Measurements from ENCODE around the gene ATP6AP1. TPM values are rescaled to one million over a fixed set of nuclear protein-coding genes. Genes with fewer than 3 reads are reported as not detected.

ATP6AP1 gene, protein sequence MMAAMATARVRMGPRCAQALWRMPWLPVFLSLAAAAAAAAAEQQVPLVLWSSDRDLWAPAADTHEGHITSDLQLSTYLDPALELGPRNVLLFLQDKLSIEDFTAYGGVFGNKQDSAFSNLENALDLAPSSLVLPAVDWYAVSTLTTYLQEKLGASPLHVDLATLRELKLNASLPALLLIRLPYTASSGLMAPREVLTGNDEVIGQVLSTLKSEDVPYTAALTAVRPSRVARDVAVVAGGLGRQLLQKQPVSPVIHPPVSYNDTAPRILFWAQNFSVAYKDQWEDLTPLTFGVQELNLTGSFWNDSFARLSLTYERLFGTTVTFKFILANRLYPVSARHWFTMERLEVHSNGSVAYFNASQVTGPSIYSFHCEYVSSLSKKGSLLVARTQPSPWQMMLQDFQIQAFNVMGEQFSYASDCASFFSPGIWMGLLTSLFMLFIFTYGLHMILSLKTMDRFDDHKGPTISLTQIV
- 55.7 TPM for total RNA-seq

DNA sequence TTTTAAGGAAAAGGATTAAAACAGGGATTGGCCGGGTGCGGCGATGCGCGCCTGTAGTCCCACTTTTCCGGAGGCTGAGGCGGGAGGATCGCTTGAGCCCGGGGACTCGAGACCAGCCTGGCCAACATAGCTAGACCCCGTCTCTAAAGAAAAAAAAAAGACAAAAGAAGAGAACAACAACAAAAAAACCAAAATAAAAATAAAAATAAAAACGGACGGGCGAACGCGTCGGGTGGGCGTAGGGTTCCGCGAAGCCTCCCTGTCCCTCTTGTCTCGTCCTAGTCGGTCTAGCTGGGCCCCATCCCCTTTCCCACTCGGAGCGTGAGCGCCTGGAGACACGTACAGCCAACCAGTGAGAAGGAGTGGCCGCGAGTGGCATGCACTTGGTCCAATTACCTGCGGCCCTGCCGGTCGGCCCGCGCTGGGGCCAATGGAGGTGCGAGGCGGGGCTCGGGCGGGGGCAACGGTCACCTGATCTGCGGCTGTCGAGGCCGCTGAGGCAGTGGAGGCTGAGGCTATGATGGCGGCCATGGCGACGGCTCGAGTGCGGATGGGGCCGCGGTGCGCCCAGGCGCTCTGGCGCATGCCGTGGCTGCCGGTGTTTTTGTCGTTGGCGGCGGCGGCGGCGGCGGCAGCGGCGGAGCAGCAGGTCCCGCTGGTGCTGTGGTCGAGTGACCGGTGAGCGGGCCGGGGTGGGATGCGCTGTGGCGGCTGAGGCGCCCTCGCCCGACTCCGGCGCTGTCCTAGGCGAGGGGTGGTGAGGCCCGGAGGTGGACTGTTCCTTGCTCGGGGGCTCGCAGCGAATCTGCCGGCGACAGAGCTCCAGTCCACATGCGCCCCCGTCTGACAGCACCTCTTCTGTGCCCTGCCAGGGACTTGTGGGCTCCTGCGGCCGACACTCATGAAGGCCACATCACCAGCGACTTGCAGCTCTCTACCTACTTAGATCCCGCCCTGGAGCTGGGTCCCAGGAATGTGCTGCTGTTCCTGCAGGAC is at the start of gene ATP6AP1:
Gene ATP6AP1, plus strand, starts transcription at position 502 of the 996 bp plus-strand sequence. Its CDS starts 16 bp downstream, at position 518.

DNA sequence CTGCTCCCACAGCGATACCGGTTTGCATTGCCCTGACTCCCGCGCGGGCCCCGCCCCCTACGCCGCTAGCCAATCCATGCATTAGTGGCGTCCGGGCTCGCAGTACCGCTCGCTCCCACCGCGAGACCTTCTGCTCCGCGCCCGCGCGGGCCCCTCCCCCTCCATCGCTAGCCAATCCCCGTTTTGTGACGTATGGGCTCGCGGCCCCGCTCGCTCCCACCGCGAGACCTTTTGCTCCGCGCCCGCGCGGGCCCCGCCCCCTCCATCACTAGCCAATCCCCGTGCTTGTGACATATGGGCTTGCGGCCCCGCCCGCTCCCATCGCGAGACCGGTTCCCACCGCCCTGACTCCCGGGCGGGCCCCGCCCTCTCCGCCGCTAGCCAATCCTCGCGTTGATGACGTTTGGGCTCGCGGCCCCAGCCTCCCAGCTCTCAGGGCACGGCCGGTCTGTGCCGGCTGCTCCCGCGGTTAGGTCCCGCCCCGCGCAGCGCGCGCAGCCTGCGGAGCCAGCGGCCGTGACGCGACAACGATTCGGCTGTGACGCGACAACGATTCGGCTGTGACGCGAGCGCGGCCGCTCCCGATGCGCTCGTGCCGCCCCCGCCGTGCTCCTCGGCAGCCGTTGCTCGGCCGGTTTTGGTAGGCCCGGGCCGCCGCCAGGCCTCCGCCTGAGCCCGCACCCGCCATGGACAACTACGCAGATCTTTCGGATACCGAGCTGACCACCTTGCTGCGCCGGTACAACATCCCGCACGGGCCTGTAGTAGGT is 49.5 kb upstream of the ATP6AP1 start, which contains the start of gene EMD:
Gene EMD, plus strand, starts transcription at position 497 of the 770 bp plus-strand sequence. Its CDS starts 190 bp downstream, at position 687.

DNA sequence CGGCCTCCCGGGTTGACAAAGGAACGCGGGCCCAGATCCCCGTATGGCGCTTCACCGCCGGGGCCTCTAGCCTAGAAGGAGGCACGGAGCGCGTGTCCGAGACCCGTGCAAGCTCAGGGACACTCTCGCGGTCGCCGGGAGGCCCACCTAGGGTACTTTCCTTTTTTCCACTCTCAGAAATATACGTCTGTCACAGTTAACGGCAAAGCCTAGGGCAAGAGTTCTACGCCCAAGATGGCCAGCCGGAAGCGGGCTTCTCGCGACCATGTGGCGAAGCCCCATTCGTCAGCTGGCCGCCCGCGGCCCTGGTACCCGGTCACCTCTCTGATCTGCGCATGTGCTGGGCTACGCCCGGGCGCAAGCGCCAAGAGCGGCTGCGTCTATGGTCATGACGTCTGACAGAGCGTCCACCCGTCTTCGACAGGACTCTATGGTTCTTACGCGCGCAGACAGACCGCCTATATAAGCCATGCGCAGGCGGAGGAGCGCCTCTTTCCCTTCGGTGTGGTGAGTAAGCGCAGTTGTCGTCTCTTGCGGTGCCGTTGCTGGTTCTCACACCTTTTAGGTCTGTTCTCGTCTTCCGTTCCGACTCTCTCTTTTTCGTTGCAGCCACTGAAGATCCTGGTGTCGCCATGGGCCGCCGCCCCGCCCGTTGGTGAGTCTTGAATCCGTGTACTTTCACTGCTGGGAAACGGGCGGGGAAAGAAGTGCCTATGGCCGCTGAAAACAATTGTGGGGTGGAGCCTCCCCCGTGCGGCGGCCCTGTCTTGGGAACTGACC is 30.4 kb upstream of the ATP6AP1 start, which contains the start of gene RPL10:
Gene RPL10, plus strand, starts transcription at position 490 of the 780 bp plus-strand sequence. Its CDS starts 143 bp downstream, at position 633.

DNA sequence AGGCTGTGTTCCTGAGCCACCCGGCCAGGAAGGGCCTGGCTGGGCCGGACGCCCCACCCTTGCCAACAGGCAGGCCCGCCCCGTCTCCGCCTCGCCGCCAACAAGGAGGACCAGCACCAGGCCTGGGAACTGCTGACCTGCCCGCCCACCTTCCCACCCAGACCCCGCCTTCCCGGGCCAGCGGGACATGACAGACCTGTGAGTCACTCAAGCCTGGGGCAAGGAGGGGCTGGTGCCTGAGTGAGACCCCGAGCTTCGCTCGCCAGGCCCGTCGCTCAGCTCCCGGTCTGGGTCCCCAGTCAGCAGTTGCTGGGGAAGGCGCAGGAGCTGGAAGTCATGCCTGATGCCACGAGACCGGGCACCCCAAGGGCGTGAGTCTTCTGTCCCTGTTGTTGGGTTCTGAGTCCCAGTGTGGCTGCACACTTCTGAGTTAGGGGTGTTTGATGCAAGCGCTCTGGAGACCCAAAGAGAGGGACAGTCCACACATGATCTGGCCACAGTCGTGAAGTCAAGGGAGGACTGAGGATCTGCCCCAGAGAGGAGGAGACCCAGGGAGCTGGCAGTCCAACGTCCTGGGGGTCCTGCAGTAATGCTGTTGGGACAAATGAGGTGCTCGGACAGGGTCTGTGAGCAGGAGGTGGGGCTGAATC is 19.1 kb upstream of the ATP6AP1 start, which contains the start of gene DNASE1L1:
Gene DNASE1L1, minus strand, starts transcription at position 33 of the 650 bp plus-strand sequence. CDS start 3,686 bp downstream, outside the sequence.

DNA sequence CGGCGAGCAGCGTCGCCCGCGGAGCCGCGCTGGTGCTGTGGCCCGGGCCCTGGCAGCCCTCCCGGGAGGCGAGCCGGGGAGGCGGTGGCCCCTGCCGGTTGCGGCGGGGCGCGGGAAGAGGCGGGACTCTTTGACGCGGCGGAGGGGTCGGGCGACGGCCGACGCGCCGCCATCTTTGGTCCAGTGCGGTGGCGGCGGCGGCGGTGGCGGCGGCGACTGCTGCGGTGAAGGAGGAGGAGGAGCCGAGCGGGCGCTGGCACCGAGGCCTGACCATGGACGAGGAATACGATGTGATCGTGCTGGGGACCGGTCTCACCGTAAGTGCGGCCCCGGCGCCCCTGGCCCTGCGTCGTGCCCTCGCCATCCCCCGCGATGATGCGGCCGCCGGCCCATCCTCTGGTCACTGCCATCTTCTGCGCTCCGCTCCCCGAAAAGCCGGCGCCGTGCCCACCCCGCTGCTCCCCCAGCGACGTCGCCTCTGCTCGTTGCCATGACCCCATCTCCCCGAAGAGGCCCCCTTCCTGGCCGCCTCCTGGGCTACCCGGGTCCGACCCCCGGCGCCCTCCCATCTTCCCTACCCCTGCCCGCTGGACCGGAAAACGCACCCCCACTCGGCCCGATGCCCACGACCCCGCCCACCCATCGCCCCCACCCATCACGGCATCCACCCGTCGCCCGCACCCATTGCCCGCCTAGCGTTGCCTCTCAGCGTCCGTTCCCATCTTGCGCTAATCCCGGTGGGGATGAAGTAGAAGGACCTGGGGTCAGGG is 8.7 kb downstream of the ATP6AP1 start, which contains the start of gene GDI1:
Gene GDI1, plus strand, starts transcription at position 172 of the 770 bp plus-strand sequence. Its CDS starts 101 bp downstream, at position 273.

DNA sequence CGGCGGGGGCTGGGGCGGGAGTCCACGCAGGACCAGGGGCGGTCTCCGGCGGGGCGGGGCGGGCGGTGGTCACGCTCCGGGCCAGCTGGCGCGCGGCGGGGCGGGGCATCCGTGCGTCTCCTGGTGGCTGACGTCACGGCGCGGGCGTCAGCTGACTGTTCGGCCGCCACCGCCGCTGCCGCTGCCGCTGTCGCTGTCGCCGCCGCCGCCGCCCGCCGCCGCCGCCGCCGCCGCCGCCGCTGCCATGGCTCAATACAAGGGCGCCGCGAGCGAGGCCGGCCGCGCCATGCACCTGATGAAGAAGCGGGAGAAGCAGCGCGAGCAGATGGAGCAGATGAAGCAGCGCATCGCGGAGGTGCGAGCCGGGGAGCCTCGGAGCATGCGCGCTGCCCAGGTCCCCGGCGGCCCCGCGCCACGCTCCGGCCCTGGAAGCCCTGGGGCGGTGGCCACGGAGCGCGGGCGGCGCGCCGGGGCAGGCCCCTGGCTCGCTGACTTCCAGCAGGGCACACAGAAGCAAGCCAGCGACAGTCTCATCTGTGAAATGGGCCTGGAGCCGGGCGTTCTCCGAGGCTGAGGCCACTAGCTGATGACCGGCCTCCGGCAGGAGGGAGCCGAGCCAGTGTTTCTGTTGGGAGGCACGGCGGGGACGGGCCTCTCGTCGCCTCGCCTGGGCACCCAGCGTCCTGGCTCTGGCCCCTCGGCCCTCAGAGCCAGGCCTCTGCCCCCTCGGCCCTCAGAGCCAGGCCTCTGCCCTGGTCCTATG is 15.7 kb downstream of the ATP6AP1 start, which contains the start of gene FAM50A:
Gene FAM50A, plus strand, starts transcription at position 150 of the 763 bp plus-strand sequence. Its CDS starts 95 bp downstream, at position 245.

DNA sequence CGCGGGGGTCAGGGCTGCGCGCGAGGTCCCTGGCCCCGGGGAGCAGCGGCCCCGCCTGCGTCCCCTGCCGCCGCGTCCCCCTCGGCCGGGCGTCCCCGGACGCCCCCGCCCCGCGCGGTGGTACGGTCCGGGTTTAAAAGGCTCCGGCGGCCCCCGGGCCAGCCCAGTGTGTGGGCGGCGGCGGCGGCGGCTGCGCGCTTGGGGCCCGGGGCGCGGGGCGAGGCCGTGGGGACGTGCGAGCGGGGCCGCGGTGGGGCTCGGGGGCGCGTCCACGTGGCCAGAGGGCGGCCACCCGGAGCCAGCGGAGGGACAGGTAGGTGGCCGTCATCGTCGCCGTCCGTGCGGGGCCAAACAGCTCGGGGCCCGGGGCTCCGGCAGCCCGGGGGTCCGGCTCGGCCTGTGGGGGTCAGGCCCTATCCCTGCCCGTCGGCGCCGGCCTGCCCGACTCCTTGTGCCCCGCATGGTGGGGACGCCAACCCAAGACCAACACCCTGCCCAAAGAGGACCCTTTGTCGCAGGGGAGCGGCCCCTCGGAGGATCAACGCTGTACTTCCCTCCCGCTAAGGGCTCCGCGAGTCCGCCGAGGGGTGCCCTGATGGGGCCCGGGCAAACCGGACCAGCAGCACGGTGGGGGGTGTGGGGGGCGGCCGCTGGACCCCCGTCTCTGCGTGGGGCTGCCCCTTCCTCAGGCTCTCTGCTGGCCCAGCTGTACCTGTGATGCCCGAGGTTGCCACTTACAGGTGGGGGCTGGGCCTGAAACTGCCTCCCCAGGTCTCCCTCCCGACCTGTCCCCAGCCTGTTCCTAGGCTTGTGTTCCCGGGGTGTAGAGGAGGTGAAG is 29.9 kb downstream of the ATP6AP1 start, which contains the start of gene PLXNA3:
Gene PLXNA3, plus strand, starts transcription at position 166 of the 838 bp plus-strand sequence. CDS start 1,903 bp downstream, outside the sequence.

DNA sequence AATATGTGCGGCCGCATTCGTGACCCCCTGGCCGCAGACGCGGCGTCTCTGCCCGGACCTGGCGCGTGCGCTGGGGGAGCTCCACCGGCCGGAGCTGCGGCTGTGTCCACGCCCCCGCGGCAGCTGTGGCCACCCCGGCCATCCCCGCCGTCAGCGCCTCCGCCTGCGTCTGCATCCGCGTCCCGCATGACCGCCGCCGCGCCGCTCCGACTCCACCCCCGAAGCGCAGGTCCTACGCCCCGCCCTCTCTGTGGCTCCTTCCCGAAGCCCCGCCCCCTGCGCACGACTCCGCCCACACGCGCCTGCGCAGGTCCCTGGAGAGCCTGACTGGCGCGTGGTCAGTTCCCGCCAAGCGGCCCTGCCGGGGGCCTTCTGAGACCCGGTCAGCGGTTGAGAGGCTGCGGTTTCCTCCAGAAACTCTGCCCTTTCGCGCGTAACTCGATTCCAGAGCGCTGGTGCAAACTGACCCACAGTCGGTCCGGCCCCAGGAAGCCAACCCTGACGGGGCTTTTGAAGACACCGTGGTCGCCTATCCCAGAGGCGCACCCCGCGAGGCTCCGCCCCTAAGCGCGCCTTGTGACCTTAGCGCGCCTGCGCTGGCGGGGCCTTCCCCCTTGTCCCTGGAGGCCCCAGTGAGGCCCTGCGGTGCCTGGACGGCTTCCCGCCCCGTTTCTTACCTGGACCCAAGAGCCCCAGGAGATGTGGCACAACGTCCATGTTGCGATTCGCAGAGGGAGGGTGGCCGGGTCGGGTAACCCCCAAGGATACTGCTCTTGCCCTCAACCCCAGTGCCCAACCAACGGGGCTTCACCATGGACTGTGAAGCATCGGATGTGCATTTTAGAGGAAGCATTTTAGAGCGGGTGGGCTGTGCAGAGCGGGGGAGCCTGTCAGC is 50.5 kb downstream of the ATP6AP1 start, which contains the start of gene LAGE3:
Gene LAGE3, minus strand, starts transcription at position 554 of the 895 bp plus-strand sequence. Its CDS starts 366 bp downstream, at position 188.

Small RNA genes lying within 50 kb of the gene (small RNA-seq; reads per million reads assigned to genes)
- gene MIR6858 (ENCODE audit: low replicate concordance) (0.09 reads per million), gene SNORA70 (ENCODE audit: low replicate concordance) (not detected)

Other genes with a start within 250 kb of the ATP6AP1 start
- not detected for gene OPN1MW, start 246.1 kb upstream of the ATP6AP1 start, total RNA-seq
- gene OPN1MW2, start 208.9 kb upstream of the ATP6AP1 start, total RNA-seq: not detected
- not detected for gene OPN1MW3, start 171.1 kb upstream of the ATP6AP1 start, total RNA-seq
- gene TEX28, start 133.6 kb upstream of the ATP6AP1 start, total RNA-seq: not detected
- 1.9 TPM for gene TKTL1, start 132.9 kb upstream of the ATP6AP1 start, total RNA-seq
- 148 TPM for gene FLNA, start 54.0 kb upstream of the ATP6AP1 start, total RNA-seq
- 17.8 TPM for gene EMD, start 49.4 kb upstream of the ATP6AP1 start, total RNA-seq
- gene RPL10, start 30.3 kb upstream of the ATP6AP1 start, total RNA-seq: 2,083 TPM
- gene DNASE1L1, start 19.4 kb upstream of the ATP6AP1 start, total RNA-seq: 5.6 TPM
- gene TAFAZZIN, start 17.1 kb upstream of the ATP6AP1 start, total RNA-seq: 25.7 TPM
- gene GDI1, start 8.5 kb downstream of the ATP6AP1 start, total RNA-seq: 301 TPM
- 31.6 TPM for gene FAM50A, start 15.5 kb downstream of the ATP6AP1 start, total RNA-seq
- gene PLXNA3, start 29.6 kb downstream of the ATP6AP1 start, total RNA-seq: 53.2 TPM
- gene LAGE3, start 50.6 kb downstream of the ATP6AP1 start, total RNA-seq: 9.4 TPM
- gene UBL4A, start 57.9 kb downstream of the ATP6AP1 start, total RNA-seq: 37.9 TPM
- 2.8 TPM for gene SLC10A3, start 62.0 kb downstream of the ATP6AP1 start, total RNA-seq
- 13.8 TPM for gene FAM3A, start 87.6 kb downstream of the ATP6AP1 start, total RNA-seq
- gene G6PD, start 118.2 kb downstream of the ATP6AP1 start, total RNA-seq: 32.9 TPM
- gene IKBKG, start 118.9 kb downstream of the ATP6AP1 start, total RNA-seq: 5.9 TPM
- gene CTAG1A, start 156.5 kb downstream of the ATP6AP1 start, total RNA-seq: not detected
- not detected for gene CTAG1B, start 190.6 kb downstream of the ATP6AP1 start, total RNA-seq
- gene CTAG2, start 224.9 kb downstream of the ATP6AP1 start, total RNA-seq: not detected

Data from parietal lobe (tissue), 2 donors.